Measurements from ENCODE around the gene CCDC190. TPM values are rescaled to one million over a fixed set of nuclear protein-coding genes. Genes with fewer than 3 reads are reported as not detected.
"Not testable (repeated sequence)": the region's sequence is repeated elsewhere in the genome, so short reads cannot be mapped to it uniquely, and the experiment has no call there.

The CCDC190 gene
- total RNA-seq, 1 donor = not detected

DNA sequence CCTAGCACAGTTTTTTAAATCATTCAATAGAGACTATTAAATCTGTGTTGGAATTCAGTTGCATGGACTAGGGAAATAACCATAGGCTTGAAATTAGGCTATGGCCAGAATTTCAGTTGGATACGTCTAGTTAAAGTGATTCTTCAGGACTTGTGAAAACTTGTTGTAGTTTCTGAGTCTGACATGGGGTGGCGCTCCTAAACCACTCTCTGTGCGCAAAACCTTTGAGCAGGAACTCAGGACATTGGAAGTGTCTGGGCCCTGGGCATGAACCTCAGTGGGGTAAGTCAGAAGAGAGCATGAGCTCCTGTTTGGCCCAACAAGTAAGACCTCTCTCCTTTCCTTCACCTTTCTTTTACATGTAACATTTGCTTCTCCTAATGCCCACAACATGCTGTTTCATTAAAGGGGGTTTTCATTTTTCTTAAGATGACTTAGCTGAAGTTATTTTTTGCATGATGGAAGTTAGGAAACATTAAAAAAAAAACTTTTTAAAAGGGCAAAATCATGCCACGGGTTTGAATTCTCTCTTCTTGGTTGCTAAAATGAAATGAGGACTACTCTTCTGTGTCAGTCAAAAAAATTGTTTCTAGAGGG lies 17.1 kb upstream of the CCDC190 start:
- DNase-seq (ENCODE audit: low read depth in 2 of 3, low spot score in 2 of 3) = peak in 2 of 3 donors; percentile 7 to 11

DNA sequence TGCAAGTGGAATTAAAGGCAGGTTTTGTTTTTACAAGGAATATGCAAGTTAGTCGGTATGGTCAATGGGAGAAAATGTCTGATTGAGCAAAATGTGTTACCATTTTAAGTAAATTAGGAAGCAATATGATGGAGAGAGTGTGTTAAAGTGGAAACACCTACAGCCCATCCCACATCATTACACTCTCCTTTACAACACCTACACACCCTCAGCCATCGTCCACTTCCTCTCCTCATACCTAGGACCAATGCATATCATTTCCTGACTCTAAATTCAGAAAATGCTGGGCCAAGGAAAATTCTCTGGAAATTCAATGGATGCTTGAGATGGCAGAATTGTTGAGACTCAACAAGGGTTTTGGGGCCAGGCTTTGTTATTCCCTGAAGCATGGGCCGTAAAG lies 16.4 kb upstream of the CCDC190 start:
- DNase-seq (ENCODE audit: low read depth in 2 of 3, low spot score in 2 of 3) = no peak

DNA sequence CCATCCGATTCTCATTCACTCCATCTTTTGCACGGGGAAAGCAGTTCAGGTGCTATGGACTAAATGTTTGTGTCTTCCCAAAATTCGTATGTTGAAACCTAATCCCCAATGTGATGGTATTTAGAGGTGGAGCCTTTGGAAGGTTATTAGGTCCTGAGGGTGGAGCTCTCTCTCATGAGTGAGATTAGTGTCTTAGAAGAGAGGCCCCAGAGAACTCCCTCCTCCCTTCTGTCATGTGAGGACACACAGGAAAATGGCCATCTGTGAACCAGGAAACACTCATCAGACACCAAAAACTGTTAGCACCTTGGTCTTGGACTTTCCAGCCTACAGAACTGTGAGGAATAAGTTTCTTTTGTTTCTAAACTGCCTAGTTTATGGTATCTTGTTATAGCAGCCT lies 15.8 kb upstream of the CCDC190 start:
- no peak for DNase-seq (ENCODE audit: low read depth in 2 of 3, low spot score in 2 of 3)

DNA sequence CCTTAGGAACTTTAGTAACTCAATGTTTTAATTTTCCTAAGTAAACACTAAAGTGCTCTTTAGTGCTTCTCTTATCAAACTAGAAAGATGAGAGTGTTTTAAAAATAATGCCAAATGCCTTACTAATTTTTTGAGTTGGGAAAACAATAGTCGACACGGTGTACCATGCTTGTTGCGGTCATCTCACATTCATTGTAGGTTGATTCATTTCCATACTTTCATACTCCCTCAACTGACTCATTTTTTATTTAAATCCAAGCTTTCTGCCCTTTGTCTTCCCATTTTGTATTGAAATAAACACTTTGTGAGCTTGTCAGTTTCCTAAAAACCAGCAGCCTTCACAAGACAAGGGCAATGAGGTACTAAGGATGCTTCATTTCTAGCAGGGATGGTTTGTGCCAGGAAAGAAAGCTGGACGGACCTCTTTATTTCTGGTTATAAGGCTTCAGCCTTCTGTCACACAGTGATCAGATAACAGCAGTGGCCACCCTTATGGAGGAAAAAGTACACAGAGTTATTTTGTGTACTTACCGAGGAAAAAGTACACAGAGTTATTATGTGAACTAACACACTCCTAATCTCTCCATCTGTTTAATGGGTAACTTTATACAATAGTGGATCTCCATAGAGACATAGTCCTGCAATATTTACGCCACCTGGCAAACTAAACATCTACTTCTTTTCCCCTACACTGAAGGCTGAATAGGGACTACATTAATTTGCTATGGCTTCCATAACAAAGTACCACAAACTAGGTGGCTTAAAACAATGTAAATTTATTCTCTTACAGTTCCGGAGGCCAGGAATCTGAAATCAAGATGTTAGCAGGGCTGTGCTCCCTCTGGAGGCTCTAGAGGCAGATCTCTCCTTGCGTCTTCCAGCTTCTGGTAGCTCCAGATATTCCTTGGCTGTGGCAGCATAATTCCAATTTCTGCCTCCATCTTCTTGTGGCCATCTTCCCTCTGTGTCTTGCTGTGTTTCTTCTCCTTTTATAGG lies 13.0 kb upstream of the CCDC190 start:
- no peak for DNase-seq (ENCODE audit: low read depth in 2 of 3, low spot score in 2 of 3)

DNA sequence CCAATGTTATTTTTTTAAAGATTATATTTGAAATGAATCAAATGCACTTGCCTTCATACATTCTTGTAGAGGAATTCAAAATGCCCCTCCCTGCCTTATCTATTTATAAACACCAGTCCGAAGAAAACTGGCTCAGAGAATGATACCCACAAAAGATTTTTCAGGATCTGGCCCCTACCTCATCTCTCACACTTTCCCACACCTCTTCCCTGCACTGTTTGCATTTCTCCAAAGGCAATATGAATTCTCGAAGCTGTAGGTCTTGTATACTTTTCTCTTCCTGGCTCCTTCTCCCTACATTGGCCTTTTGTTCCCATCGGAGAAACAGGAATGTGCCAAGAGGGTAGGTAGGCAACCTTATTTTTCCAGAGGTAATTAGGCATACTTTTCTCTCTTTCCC lies 12.0 kb upstream of the CCDC190 start:
- no peak for DNase-seq (ENCODE audit: low read depth in 2 of 3, low spot score in 2 of 3)

DNA sequence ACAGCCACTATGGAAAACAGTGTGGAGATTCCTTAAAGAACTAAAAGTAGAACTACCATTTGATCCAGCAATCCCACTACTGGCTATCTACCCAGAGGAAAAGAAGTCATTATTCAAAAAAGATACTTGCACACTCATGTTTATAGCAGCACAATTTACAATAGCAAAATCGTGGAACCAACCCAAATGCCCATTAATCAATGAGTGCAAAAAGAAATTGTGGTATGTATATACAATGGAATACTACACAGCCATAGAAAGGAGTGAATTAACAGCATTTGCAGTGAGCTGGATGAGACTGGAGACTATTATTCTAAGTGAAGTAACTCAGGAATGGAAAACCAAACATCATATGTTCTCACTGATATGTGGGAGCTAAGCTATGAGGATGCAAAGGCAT lies 10.4 kb upstream of the CCDC190 start:
- not testable (repeated sequence) for DNase-seq (ENCODE audit: low read depth in 2 of 3, low spot score in 2 of 3)

DNA sequence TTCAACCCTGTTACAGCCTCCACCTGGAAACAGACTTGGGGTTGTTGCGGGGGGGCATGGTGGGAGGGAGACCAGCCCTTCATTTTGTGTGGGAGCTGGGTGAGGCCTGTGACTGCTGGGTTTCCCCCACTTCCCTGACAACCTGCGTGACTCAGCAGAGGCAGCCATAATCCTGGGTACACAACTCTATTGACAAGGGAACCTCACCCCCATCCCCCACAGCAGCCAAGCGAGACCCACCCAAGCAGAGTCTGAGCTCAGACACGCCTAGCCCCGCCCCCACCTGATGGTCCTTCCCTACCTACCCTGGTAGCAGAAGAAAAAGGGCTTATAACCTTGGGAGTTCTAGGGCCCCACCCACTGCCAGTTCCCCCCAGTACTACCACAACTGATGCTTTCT lies 8.0 kb upstream of the CCDC190 start:
- no peak for DNase-seq (ENCODE audit: low read depth in 2 of 3, low spot score in 2 of 3)

DNA sequence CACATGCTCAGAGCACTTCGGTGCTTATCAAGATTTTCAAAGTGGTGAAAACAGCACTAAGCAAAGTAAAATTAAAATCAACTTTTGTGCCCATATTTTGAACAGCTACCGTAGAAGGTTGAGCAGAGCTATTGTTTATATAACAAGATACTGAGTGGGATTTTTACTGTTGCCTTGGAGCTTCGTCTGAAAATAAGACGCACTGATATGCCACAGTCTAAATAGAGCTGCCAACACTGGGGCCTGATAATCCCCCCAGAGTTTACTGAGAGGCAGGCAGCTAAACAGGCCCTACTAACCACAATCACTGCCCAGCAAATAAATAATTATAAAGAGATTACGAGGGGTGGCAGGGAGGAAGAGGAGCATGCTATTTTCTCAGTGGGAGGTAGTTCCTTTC lies 650 bp upstream of the CCDC190 start:
- no peak for DNase-seq (ENCODE audit: low read depth in 2 of 3, low spot score in 2 of 3)

DNA sequence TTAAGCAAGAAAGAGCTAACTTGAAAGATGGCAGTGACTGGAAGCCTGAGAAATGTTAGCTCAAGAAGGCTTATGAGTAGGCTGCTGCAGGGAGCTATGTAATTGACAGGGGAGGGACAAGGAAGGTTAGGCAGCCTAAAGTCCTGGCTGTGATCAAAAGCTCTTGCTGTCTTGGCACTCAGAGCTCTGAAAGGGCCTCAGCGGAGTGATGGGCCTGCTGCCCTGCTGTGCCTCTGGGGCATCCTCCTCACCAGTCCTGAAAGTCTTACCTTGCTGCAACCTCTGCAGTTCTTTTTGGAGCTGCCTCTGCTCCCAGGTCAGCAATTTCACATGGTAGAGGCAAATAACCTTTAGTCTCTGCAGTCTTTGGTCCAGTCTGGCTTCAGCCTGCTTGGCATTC lies 1.8 kb downstream of the CCDC190 start:
- no peak for DNase-seq (ENCODE audit: low read depth in 2 of 3, low spot score in 2 of 3)

DNA sequence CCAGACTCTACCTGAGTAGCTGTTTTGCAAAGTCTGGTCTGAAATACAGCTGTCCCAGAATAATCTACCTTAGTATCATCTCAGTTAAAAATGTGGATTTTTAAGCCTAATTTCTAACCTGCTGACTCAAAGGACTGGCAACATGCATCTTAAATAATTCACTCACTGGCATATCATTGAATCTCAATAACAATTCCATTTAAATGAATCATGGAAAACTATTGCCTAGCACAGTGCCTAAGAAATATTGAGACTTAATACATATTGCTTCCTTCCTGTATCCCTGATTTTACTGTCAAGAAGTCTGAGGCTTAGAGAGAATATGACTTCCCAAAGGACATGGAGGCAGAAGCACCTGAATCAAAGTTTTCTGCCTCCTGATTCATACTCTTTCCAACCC lies 3.1 kb downstream of the CCDC190 start:
- no peak for DNase-seq (ENCODE audit: low read depth in 2 of 3, low spot score in 2 of 3)

DNA sequence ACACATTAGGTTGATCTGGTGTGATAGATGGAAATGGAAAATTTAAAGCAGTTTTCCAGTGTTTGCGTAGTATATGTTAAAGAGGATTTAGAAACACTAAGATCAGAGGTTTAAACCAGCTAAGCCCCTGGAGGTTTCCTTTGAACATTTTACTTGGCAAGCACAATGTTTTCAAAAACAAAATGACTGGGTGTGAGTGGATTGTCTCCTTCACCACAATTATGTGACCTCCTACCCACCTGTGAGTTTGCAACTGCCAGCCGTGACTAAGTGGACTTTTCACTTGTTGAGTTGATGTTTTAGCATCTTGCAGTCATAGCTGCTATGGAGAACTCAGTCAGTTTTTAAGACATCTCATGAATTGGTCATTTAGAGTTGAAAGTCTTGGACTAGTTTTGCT lies 4.7 kb downstream of the CCDC190 start:
- DNase-seq (ENCODE audit: low read depth in 2 of 3, low spot score in 2 of 3) = no peak

DNA sequence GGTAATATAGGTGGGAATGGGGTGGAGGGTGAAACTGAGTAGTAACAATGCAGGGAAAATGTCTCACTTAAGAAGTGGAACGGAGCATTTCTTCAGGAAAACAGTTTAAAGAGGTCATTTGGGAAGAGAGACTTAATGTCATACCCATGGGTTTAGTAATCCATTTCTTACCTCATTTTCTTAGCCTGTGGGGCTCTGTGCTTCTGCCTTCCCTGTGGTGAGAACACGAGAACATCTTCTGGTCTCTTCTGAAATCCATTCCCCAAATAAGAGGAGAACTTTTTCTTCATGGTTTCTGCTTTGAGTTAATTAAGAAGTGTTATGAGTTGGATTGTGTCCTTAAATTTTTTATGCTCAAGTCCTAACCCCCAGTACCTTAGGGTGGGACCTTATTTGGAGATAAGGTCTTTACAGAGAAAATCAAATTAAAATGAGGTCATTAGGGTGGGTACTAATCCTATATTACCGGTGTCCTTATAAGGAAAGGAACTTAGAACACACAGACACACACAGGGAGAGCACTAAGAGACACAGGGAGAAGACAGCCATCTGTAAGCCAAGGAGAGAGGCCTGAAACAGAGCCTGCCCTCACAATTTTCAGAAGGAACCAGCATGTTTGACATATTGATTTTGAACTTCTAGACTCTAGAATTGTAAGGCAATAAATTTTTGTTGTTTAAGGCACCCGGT lies 5.4 kb downstream of the CCDC190 start:
- no peak for DNase-seq (ENCODE audit: low read depth in 2 of 3, low spot score in 2 of 3)

DNA sequence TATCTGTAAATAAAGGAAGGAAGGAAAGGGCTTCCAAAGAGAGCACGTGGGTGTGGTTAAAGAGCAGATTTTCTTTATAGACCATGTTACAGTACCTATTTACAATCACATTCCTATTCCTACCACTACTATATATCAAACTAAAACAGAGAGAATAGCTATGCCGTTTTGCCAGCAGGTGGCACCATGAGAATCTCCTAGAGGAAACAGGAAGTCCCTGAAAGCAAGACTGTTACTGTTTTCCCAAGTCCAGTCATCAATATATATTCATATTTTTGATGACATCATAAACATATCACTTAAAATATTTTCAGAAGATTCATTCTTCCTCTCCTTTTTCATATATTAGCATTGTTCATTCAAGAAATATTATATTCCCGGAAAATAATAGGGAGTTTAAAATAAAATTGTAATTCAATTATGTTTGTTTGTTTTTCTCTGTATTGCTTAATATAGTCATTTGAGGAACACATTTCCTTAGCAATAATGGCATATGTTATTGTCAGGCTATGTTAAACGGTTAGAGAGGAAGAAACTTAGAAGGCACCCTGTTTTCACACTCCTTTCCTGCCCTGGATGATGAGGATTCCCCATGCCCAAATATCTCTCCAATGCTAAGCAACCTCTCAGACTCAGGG lies 6.6 kb downstream of the CCDC190 start:
- DNase-seq (ENCODE audit: low read depth in 2 of 3, low spot score in 2 of 3) = peak in 2 of 3 donors; percentile 53 to 72

DNA sequence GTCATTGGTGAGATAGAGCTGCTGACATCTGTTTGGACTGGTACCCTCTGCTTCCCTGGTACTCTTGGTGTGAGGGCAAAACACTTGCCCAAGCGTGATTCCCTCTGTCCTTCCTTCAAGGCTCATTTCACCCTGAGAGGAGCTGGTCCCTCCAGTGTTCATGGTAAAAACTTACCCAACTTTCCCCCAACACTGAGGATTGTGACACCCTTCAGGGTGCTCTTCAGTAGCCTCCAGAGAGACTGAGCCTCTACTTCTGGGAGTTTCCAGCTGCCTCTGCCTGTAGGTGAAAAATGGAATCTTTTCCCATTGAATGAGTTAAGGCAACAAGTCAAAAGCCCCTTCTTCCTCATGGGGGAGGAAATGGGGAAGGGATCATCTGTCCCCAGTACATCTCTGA lies 9.6 kb downstream of the CCDC190 start:
- DNase-seq (ENCODE audit: low read depth in 2 of 3, low spot score in 2 of 3) = no peak

DNA sequence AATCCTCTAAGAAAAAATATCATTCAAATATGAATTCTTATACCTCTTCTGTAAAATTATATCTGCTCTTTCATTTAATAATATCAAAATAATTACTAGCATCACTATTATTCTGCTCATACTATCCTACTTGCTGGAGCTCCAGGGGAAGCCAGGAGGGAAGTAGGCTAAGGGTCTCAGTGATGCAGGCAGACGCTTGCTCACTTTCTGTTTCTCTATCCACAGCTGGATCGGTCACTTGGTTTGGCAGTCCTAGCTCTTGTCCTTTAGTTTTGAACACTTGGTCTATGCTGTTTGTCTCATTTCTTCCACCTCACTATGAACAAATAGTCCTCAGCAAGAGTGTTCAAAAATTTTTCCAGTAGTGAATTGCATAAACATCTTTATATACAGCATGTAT lies 11.3 kb downstream of the CCDC190 start:
- DNase-seq (ENCODE audit: low read depth in 2 of 3, low spot score in 2 of 3) = no peak

DNA sequence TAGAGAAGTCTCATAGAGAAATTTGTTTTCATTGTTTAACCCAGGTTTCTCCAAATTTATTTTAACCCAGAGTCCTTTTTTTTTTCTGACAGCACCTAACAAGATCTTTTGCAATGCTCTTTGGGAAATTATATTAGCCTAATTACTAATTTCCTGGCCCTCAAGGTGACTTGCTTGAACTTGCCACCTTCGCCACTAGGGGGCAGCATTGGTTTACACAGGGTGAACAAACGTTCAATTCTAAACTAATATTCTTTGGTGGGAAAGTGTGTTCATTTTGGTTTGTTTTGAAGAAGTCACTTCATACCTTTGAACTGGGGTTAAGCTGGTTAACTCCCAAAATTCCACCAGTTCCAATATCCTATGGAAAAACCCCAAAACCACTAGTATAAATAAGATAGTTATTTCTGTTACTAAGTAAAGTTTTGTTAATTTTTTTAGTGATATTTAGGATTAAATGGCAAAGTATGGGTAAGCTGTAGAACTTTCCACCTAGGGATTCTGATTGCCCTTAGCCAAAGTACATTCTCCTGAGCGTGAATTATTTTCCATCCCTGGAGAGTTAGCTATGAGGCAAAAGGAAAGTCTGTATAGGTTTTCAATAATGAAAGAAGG lies 13.0 kb downstream of the CCDC190 start:
- DNase-seq (ENCODE audit: low read depth in 2 of 3, low spot score in 2 of 3) = peak; percentile 50 to 85 (median 59)

DNA sequence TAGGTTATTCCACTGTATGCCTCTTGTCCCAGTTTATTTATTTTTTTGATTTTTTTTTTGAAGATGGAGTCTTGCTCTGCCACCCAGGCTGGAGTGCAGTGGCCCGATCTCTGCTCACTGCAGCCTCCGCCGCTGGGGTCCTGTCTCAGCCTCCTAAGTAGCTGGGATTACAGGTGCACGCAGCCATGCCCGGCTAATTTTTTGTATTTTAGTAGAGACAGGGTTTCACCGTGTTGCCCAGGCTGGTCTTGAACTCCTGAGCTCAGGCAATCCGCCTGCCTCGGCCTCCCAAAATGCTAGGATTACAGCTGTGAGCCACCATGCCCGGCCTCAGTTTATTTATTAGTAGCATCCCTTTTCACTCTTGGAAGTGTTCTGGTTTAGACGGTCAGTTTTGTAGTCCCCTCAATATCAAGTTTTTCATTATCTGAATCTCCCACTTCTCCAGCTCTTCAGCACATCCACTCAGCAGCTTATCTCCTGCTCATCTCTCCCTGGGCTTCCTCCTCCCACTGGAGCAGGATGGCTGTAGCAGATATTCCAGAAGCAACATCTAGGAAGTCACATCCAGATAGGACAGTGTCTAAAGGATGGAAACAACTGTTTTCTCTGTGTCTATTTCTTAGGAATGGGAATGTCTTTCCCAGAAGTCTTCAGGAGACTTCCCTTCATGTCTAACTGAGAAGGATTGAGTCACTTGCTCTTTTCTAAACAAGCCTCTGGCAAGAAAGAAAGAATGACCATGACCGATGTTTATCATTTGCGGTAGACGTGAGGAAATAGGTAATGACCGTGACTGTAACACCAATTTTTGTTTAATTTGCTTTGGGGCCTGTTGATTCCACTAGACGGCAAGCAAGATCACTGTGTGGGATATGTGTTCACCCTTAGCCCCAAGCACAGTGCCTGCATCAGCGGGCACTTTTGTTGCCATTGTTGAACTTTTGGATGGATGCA lies 14.4 kb downstream of the CCDC190 start:
- no peak for DNase-seq (ENCODE audit: low read depth in 2 of 3, low spot score in 2 of 3)

DNA sequence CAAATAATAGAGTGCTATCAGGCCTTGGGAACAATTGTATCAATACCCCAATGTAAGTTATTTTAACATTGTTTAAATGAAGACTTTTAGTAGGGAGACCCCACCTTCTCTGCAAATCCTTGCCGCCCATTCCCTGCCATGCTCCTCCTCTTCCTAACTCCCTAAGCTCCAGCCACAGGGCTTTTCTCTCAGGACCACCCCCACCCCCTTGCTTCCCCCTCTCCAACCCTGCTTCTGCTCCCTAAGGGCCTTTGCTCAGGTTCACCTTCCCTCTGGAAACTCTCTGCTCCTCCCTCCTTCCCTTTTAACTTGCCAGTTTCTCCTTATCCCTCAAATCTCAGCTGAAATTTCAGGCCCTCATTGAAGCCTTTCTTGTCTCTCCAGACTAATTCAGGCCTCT lies 16.8 kb downstream of the CCDC190 start:
- DNase-seq (ENCODE audit: low read depth in 2 of 3, low spot score in 2 of 3) = no peak

DNA sequence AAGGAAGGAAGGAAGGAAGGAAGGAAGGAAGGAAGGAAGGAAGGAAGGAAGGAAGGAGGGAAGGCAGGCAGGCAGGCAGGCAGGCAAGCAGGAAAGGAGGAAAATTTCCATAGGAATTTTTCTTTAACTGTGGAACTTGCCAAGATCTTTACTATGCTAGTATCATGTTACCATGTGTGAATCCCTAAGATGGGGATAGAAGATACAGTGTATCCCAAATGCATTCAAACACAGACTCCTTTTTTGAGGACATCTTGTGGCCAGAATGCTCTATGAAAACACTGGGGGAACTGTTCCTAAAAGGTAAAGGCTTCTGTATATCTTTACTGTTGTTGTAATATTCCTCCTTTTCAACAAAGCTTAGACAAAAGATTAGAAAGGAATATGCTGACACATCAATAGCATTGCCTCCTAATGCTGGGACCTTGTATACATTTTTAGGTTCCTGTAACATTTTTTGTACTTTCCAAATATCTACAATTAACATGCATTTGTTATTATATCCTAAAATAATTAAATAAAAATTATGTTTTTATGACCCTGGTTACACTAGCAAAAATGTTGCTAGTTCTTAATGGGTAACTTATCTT lies 20.6 kb downstream of the CCDC190 start:
- no peak for DNase-seq (ENCODE audit: low read depth in 2 of 3, low spot score in 2 of 3)

Data from hematopoietic multipotent progenitor cell (in vitro differentiated cells).